Lung (tissue), 12 donors: ENCODE data around the gene SIK3. TPM values are rescaled to one million over a fixed set of nuclear protein-coding genes. Genes with fewer than 3 reads are reported as not detected.
"Not testable (repeated sequence)": the region's sequence is repeated elsewhere in the genome, so short reads cannot be mapped to it uniquely, and the experiment has no call there.

Source experiments
- ATAC-seq: fragments of 200-7000 bp; cut with Tn5 transposase; one replicate; pipeline ENCODE4 v1.9.1; 2020; ENCODE audit warnings: moderate number of reproducible peaks; ENCODE audit not compliant: insufficient read depth, low FRiP score
- DNase-seq, 3 donors: peaks; one replicate each; pipeline ENCODE4 v3.0.0-alpha.2; 2013 to 2017
- H3K27ac ChIP-seq, 2 donors: one replicate each; pipeline ENCODE4 v1.5.1; 2013; ENCODE audit warnings: mild to moderate bottlenecking in 2 of 2, moderate library complexity in 2 of 2, control low read depth in 1 of 2, inconsistent platforms in 1 of 2, low read depth in 1 of 2, low read length in 1 of 2
- H3K27me3 ChIP-seq, 3 donors: one replicate each; pipeline ENCODE4 v1.5.1; 2013; ENCODE audit warnings: low read length in 2 of 3; ENCODE audit not compliant: control insufficient read depth in 3 of 3, insufficient read depth in 3 of 3
- H3K36me3 ChIP-seq, 4 donors: one replicate each; pipeline ENCODE4 v1.5.1; 2013; ENCODE audit warnings: low read length in 4 of 4, mild to moderate bottlenecking in 1 of 4, moderate library complexity in 1 of 4; ENCODE audit not compliant: control insufficient read depth in 4 of 4, insufficient read depth in 4 of 4
- H3K4me1 ChIP-seq, 5 donors: one replicate each; pipeline ENCODE4 v1.5.1; 2013; ENCODE audit warnings: low read length in 5 of 5, mild to moderate bottlenecking in 2 of 5, moderate library complexity in 1 of 5; ENCODE audit not compliant: control insufficient read depth in 5 of 5, insufficient read depth in 5 of 5
- H3K4me3 ChIP-seq: one replicate; pipeline ENCODE4 v1.5.1; 2013; ENCODE audit warnings: mild to moderate bottlenecking, control low read depth, moderate library complexity
- H3K9ac ChIP-seq, 2 donors: one replicate each; pipeline ENCODE4 v1.5.1; 2013; ENCODE audit warnings: low read length in 2 of 2, control low read depth in 1 of 2; ENCODE audit not compliant: insufficient read depth in 1 of 2
- H3K9me3 ChIP-seq, 4 donors: one replicate each; pipeline ENCODE4 v1.5.1; 2013; ENCODE audit warnings: low read length in 3 of 4, mild to moderate bottlenecking in 1 of 4, moderate library complexity in 1 of 4; ENCODE audit not compliant: control insufficient read depth in 4 of 4, insufficient read depth in 3 of 4
- WGBS, 2 donors: extraction: QIAGEN DNeasy Blood & Tissue Kit; methylation state at CpG; one replicate each; pipeline ENCODE4 v1.1.7; 2013; 5-methylcytosine and 5-hydroxymethylcytosine counted together
- polyA plus RNA-seq, 2 donors: library from polyadenylated mRNA; stranded (reverse); fragments of 200-250 nt; gene quantifications; one replicate each; pipeline ENCODE4 v1.2.1, GENCODE V29; 2013
- total RNA-seq, 2 donors: library from RNA; depleted of rRNA in 1 of 2; stranded (reverse); fragments of >200 nt in 1 of 2; gene quantifications; one replicate each; pipeline ENCODE4 v1.2.1, GENCODE V29; 2014 to 2021
- TF ChIP-seq, protein P1 (sequence below): IDR thresholded peaks from 2 replicates; pipeline ENCODE4 v1.5.1; 2012; ENCODE audit warnings: mild to moderate bottlenecking; ENCODE audit errors: control extremely low read depth, extremely low read depth
- donor health status: control.
- donor health status: control.
- donor health status: Bipolar disorder and iron deficiency.
- donor health status: healthy.
- donor health status: DM: yes; HTN: yes; CAD: no.

SIK3 gene
- total and polyA plus RNA-seq, 4 donors = 9.0 to 43.4 (median 29.6) TPM

DNA sequence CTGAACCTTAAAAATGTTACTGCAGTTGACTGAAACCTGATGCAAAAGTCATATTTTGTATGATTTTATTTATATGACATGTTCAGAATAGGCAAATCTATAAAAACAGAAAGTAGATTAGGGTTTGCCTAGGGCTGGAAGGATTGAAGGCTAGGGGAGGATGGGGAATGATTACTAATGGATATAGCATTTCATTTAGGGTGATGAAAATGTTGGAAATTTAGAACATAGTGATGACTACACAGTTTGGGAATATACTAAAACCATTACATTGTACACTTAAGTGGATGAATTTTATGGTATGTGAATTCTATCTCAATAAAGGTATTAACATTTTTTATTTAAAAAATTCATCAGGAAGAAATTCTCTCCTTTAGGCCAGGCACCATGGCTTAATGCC, 22.9 kb upstream of the SIK3 start:
- TF ChIP-seq, protein P1, sequence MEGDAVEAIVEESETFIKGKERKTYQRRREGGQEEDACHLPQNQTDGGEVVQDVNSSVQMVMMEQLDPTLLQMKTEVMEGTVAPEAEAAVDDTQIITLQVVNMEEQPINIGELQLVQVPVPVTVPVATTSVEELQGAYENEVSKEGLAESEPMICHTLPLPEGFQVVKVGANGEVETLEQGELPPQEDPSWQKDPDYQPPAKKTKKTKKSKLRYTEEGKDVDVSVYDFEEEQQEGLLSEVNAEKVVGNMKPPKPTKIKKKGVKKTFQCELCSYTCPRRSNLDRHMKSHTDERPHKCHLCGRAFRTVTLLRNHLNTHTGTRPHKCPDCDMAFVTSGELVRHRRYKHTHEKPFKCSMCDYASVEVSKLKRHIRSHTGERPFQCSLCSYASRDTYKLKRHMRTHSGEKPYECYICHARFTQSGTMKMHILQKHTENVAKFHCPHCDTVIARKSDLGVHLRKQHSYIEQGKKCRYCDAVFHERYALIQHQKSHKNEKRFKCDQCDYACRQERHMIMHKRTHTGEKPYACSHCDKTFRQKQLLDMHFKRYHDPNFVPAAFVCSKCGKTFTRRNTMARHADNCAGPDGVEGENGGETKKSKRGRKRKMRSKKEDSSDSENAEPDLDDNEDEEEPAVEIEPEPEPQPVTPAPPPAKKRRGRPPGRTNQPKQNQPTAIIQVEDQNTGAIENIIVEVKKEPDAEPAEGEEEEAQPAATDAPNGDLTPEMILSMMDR = no peak
- peaks cover 0 to 8% (median 0%) of the 10 kb centered on the region in 5 donors for H3K4me1 ChIP-seq
- no peak overlapping the region for H3K9ac ChIP-seq
- no peak overlapping the region for H3K4me3 ChIP-seq
- H3K27ac ChIP-seq = no peak overlapping the region
- no peaks in the 10 kb centered on the region for H3K27me3 ChIP-seq
- DNase-seq (no peak), ATAC-seq (no peak)
- H3K9me3 ChIP-seq = no peaks in the 10 kb centered on the region
- H3K36me3 ChIP-seq = no peaks in the 10 kb centered on the region

DNA sequence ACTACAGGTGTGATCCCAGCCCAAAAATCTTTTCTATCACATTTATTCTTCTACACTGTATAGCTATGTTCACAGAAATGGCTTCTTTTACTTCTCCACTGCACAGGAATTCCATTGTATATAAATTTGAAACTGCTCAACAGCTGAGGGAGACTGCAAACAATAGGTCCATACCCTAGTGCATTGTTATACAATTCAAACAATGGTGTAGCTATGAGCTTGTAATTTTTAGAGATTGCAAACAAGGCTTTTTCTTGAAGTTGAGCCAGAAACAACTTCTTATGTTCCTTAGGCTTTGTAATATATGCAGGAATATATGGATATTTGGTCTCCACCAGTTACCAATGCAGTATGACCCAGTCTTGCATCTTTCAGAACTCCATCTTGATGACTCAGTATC, 19.5 kb upstream of the SIK3 start:
- no peak overlapping the region for H3K9ac ChIP-seq
- DNase-seq (no peak), ATAC-seq (no peak)
- H3K4me3 ChIP-seq = no peak overlapping the region
- H3K9me3 ChIP-seq = no peaks in the 10 kb centered on the region
- TF ChIP-seq, protein P1 = no peak
- H3K27ac ChIP-seq = no peak overlapping the region
- H3K27me3 ChIP-seq = no peaks in the 10 kb centered on the region
- peaks cover 0 to 4% (median 0%) of the 10 kb centered on the region in 5 donors for H3K4me1 ChIP-seq
- H3K36me3 ChIP-seq = no peaks in the 10 kb centered on the region

DNA sequence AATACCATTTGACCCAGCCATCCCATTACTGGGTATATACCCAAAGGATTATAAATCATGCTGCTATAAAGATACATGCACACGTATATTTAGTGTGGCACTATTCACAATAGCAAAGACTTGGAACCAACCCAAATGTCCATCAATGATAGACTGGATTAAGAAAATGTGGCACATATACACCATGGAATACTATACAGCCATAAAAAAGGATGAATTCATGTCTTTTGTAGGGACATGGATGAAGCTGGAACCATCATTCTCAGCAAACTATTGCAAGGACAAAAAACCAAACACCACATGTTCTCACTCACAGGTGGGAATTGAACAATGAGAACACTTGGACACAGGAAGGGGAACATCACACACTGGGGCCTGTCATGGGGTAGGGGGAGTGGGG, 14.7 kb upstream of the SIK3 start:
- not testable (repeated sequence) for H3K9me3 ChIP-seq, H3K4me3 ChIP-seq, H3K27ac ChIP-seq, ATAC-seq, H3K9ac ChIP-seq, H3K4me1 ChIP-seq, DNase-seq, H3K36me3 ChIP-seq, H3K27me3 ChIP-seq
- WGBS, 2 donors = 66 to 77% methylated on average over 1 of the region's 1 CpG

DNA sequence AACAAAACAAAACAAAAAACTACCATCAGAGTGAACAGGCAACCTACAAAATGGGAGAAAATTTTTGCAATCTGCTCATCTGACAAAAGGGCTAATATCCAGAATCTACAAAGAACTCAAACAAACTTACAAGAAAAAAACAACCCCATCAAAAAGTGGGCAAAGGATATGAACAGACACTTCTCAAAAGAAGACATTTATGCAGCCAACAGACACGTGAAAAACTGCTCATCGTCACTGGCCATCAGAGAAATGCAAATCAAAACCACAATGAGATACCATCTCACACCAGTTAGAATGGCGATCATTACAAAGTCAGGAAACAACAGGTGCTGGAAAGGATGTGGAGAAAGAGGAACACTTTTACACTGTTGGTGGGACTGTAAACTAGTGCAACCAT, 14.3 kb upstream of the SIK3 start:
- H3K36me3 ChIP-seq, H3K4me3 ChIP-seq, DNase-seq, H3K27ac ChIP-seq, H3K4me1 ChIP-seq, H3K9ac ChIP-seq, ATAC-seq, H3K27me3 ChIP-seq, H3K9me3 ChIP-seq: not testable (repeated sequence)
- 9 to 40% methylated on average over 3 of the region's 3 CpGs for WGBS, 2 donors
